ENCODE measurements around the gene ARHGEF7.

The ARHGEF7 gene

GRCh38 chr13:111259058-111259457 is 143.9 kb downstream of the ARHGEF7 start:
- no peak for DNase-seq

GRCh38 chr13:111261326-111261725 is 146.2 kb downstream of the ARHGEF7 start:
- no peak for DNase-seq

- no peak for DNase-seq
Observed at GRCh38 chr13:111262281-111262680, 147.2 kb downstream of the ARHGEF7 start.

- no peak for DNase-seq
Observed at GRCh38 chr13:111262715-111263114, 147.6 kb downstream of the ARHGEF7 start.

GRCh38 chr13:111263566-111263965 is 148.5 kb downstream of the ARHGEF7 start:
- DNase-seq: no peak

GRCh38 chr13:111265006-111265700 is 150.0 kb downstream of the ARHGEF7 start:
- DNase-seq: no peak

- no peak for DNase-seq
Observed at GRCh38 chr13:111265701-111266035, 150.6 kb downstream of the ARHGEF7 start.

- no peak for DNase-seq
Observed at GRCh38 chr13:111267205-111267604, 152.1 kb downstream of the ARHGEF7 start.

- DNase-seq: no peak
Observed at GRCh38 chr13:111267784-111268183, 152.7 kb downstream of the ARHGEF7 start.

GRCh38 chr13:111269508-111269907 is 154.4 kb downstream of the ARHGEF7 start:
- no peak for DNase-seq

- DNase-seq: no peak
Observed at GRCh38 chr13:111270126-111270525, 155.0 kb downstream of the ARHGEF7 start.

GRCh38 chr13:111270765-111271698 is 155.9 kb downstream of the ARHGEF7 start:
- no peak for DNase-seq

GRCh38 chr13:111272117-111272516 is 157.0 kb downstream of the ARHGEF7 start:
- DNase-seq: no peak

- no peak for DNase-seq
Observed at GRCh38 chr13:111275382-111275781, 160.3 kb downstream of the ARHGEF7 start.

- no peak for DNase-seq
Observed at GRCh38 chr13:111275995-111276618, 161.0 kb downstream of the ARHGEF7 start.

- no peak for DNase-seq
Observed at GRCh38 chr13:111278258-111278657, 163.1 kb downstream of the ARHGEF7 start.

- no peak for DNase-seq
Observed at GRCh38 chr13:111278743-111279652, 163.9 kb downstream of the ARHGEF7 start.

GRCh38 chr13:111280226-111280625 is 165.1 kb downstream of the ARHGEF7 start:
- no peak for DNase-seq

GRCh38 chr13:111280681-111281585 is 165.8 kb downstream of the ARHGEF7 start:
- DNase-seq: no peak

GRCh38 chr13:111281751-111282311 is 166.7 kb downstream of the ARHGEF7 start:
- no peak for DNase-seq

GRCh38 chr13:111282425-111282824 is 167.3 kb downstream of the ARHGEF7 start:
- no peak for DNase-seq

Measured in activated CD4-positive, alpha-beta T cell treated with anti-CD3 and anti-CD28 coated beads, Interleukin-2, amount 50 U/mL, for 16 hours (primary cell).